ENCODE results near the gene NSDHL.
A peak's percentile ranks its signal among the peaks of the same experiment; 100 is the strongest.
"Not testable (repeated sequence)": the region's sequence is repeated elsewhere in the genome, so short reads cannot be mapped to it uniquely, and the experiment has no call there.

Gene NSDHL

GRCh38 chrX:152900937-152901445 lies 70.1 kb downstream of the NSDHL start:
- H3K36me3 ChIP-seq (ENCODE audit: insufficient read depth, low read length), result no peaks in the 10 kb centered on the region
- peaks cover under 1% of the 10 kb centered on the region for H3K4me1 ChIP-seq (ENCODE audit: insufficient read depth, low read length)
- H3K9me3 ChIP-seq (ENCODE audit: low read length), result no peaks in the 10 kb centered on the region
- H2AFZ ChIP-seq (ENCODE audit: low read depth, low read length), result no peak overlapping the region
- H3K4me3 ChIP-seq (ENCODE audit: low read length), result no peak overlapping the region
- H3K27me3 ChIP-seq (ENCODE audit: insufficient read depth, low read length), result peaks cover 34% of the 10 kb centered on the region

- no peaks in the 10 kb centered on the region for H3K36me3 ChIP-seq (ENCODE audit: insufficient read depth, low read length)
- H3K4me1 ChIP-seq (ENCODE audit: insufficient read depth, low read length), result peaks cover 10% of the 10 kb centered on the region
- no peaks in the 10 kb centered on the region for H3K9me3 ChIP-seq (ENCODE audit: low read length)
- no peak overlapping the region for H3K4me3 ChIP-seq (ENCODE audit: low read length)
- H2AFZ ChIP-seq (ENCODE audit: low read depth, low read length), result no peak overlapping the region
- peaks cover 32% of the 10 kb centered on the region for H3K27me3 ChIP-seq (ENCODE audit: insufficient read depth, low read length)
Measured at GRCh38 chrX:152901816-152902501, 71.1 kb downstream of the NSDHL start.

GRCh38 chrX:152902502-152902820 lies 71.6 kb downstream of the NSDHL start:
- Histone ChIP-seq H3K36me3 (ENCODE audit: insufficient read depth, low read length) (no peaks in the 10 kb centered on the region), H2AFZ (ENCODE audit: low read depth, low read length) (no peak overlapping the region), H3K27me3 (ENCODE audit: insufficient read depth, low read length) (peaks cover 28% of the 10 kb centered on the region), H3K9me3 (ENCODE audit: low read length) (no peaks in the 10 kb centered on the region), H3K4me3 (ENCODE audit: low read length) (no peak overlapping the region), H3K4me1 (ENCODE audit: insufficient read depth, low read length) (peaks cover 12% of the 10 kb centered on the region)

GRCh38 chrX:152903589-152903988 lies 72.7 kb downstream of the NSDHL start:
- Histone ChIP-seq H3K4me1 (ENCODE audit: insufficient read depth, low read length) (peaks cover 14% of the 10 kb centered on the region), H3K36me3 (ENCODE audit: insufficient read depth, low read length) (no peaks in the 10 kb centered on the region), H2AFZ (ENCODE audit: low read depth, low read length) (no peak overlapping the region), H3K4me3 (ENCODE audit: low read length) (no peak overlapping the region), H3K27me3 (ENCODE audit: insufficient read depth, low read length) (peaks cover 25% of the 10 kb centered on the region), H3K9me3 (ENCODE audit: low read length) (no peaks in the 10 kb centered on the region)

GRCh38 chrX:152904151-152905080 lies 73.6 kb downstream of the NSDHL start:
- no peaks in the 10 kb centered on the region for H3K36me3 ChIP-seq (ENCODE audit: insufficient read depth, low read length)
- H2AFZ ChIP-seq (ENCODE audit: low read depth, low read length), result no peak overlapping the region
- no peaks in the 10 kb centered on the region for H3K9me3 ChIP-seq (ENCODE audit: low read length)
- peaks cover 22% of the 10 kb centered on the region for H3K27me3 ChIP-seq (ENCODE audit: insufficient read depth, low read length)
- no peak overlapping the region for H3K4me3 ChIP-seq (ENCODE audit: low read length)
- peaks cover 14% of the 10 kb centered on the region for H3K4me1 ChIP-seq (ENCODE audit: insufficient read depth, low read length)

GRCh38 chrX:152905081-152905420 lies 74.2 kb downstream of the NSDHL start:
- H3K4me1 ChIP-seq (ENCODE audit: insufficient read depth, low read length), result peaks cover 14% of the 10 kb centered on the region
- no peaks in the 10 kb centered on the region for H3K36me3 ChIP-seq (ENCODE audit: insufficient read depth, low read length)
- no peak overlapping the region for H3K4me3 ChIP-seq (ENCODE audit: low read length)
- peaks cover 18% of the 10 kb centered on the region for H3K27me3 ChIP-seq (ENCODE audit: insufficient read depth, low read length)
- H3K9me3 ChIP-seq (ENCODE audit: low read length), result no peaks in the 10 kb centered on the region
- H2AFZ ChIP-seq (ENCODE audit: low read depth, low read length), result no peak overlapping the region

GRCh38 chrX:152907084-152907651 lies 76.3 kb downstream of the NSDHL start:
- Histone ChIP-seq H3K27me3 (ENCODE audit: insufficient read depth, low read length) (no peaks in the 10 kb centered on the region), H2AFZ (ENCODE audit: low read depth, low read length) (no peak overlapping the region), H3K4me3 (ENCODE audit: low read length) (peak overlapping the region; percentile 32), H3K9me3 (ENCODE audit: low read length) (no peaks in the 10 kb centered on the region), H3K36me3 (ENCODE audit: insufficient read depth, low read length) (no peaks in the 10 kb centered on the region), H3K4me1 (ENCODE audit: insufficient read depth, low read length) (peaks cover 14% of the 10 kb centered on the region)

- Histone ChIP-seq H2AFZ (ENCODE audit: low read depth, low read length) (no peak overlapping the region), H3K4me1 (ENCODE audit: insufficient read depth, low read length) (peaks cover 14% of the 10 kb centered on the region), H3K36me3 (ENCODE audit: insufficient read depth, low read length) (no peaks in the 10 kb centered on the region), H3K4me3 (ENCODE audit: low read length) (no peak overlapping the region), H3K27me3 (ENCODE audit: insufficient read depth, low read length) (no peaks in the 10 kb centered on the region), H3K9me3 (ENCODE audit: low read length) (no peaks in the 10 kb centered on the region)
Measured at GRCh38 chrX:152908486-152908885, 77.6 kb downstream of the NSDHL start.

GRCh38 chrX:152910018-152910417 lies 79.2 kb downstream of the NSDHL start:
- H2AFZ ChIP-seq (ENCODE audit: low read depth, low read length); H3K36me3 ChIP-seq (ENCODE audit: insufficient read depth, low read length); H3K27me3 ChIP-seq (ENCODE audit: insufficient read depth, low read length); H3K9me3 ChIP-seq (ENCODE audit: low read length); H3K4me3 ChIP-seq (ENCODE audit: low read length): not testable (repeated sequence)
- H3K4me1 ChIP-seq (ENCODE audit: insufficient read depth, low read length), result peaks cover 14% of the 10 kb centered on the region

- Histone ChIP-seq H3K4me1 (ENCODE audit: insufficient read depth, low read length) (peaks cover 7% of the 10 kb centered on the region), H3K9me3 (ENCODE audit: low read length) (no peaks in the 10 kb centered on the region), H3K36me3 (ENCODE audit: insufficient read depth, low read length) (no peaks in the 10 kb centered on the region), H3K27me3 (ENCODE audit: insufficient read depth, low read length) (no peaks in the 10 kb centered on the region), H3K4me3 (ENCODE audit: low read length) (no peak overlapping the region), H2AFZ (ENCODE audit: low read depth, low read length) (no peak overlapping the region)
Measured at GRCh38 chrX:152912106-152912505, 81.2 kb downstream of the NSDHL start.

- H3K4me3 ChIP-seq (ENCODE audit: low read length), result no peak overlapping the region
Measured at GRCh38 chrX:152912641-152913040, 81.8 kb downstream of the NSDHL start.

GRCh38 chrX:152913346-152913745 lies 82.5 kb downstream of the NSDHL start:
- Histone ChIP-seq H3K27me3 (ENCODE audit: insufficient read depth, low read length) (peaks cover 2% of the 10 kb centered on the region), H3K36me3 (ENCODE audit: insufficient read depth, low read length) (no peaks in the 10 kb centered on the region), H3K4me1 (ENCODE audit: insufficient read depth, low read length) (peaks cover 3% of the 10 kb centered on the region), H3K9me3 (ENCODE audit: low read length) (no peaks in the 10 kb centered on the region), H2AFZ (ENCODE audit: low read depth, low read length) (no peak overlapping the region), H3K4me3 (ENCODE audit: low read length) (no peak overlapping the region)

More at GRCh38 chrX:152912641-152913040, 81.8 kb downstream of the NSDHL start:
- peaks cover 3% of the 10 kb centered on the region for H3K4me1 ChIP-seq (ENCODE audit: insufficient read depth, low read length)
- H3K9me3 ChIP-seq (ENCODE audit: low read length), result no peaks in the 10 kb centered on the region
- H3K36me3 ChIP-seq (ENCODE audit: insufficient read depth, low read length), result no peaks in the 10 kb centered on the region
- no peaks in the 10 kb centered on the region for H3K27me3 ChIP-seq (ENCODE audit: insufficient read depth, low read length)
- no peak overlapping the region for H2AFZ ChIP-seq (ENCODE audit: low read depth, low read length)

- H3K9me3 ChIP-seq (ENCODE audit: low read length), result no peaks in the 10 kb centered on the region
- H3K36me3 ChIP-seq (ENCODE audit: insufficient read depth, low read length), result no peaks in the 10 kb centered on the region
- H3K4me3 ChIP-seq (ENCODE audit: low read length), result no peak overlapping the region
Measured at GRCh38 chrX:152913910-152914309, 83.0 kb downstream of the NSDHL start.

More at GRCh38 chrX:152913910-152914309, 83.0 kb downstream of the NSDHL start:
- Histone ChIP-seq H3K27me3 (ENCODE audit: insufficient read depth, low read length) (peaks cover 7% of the 10 kb centered on the region), H3K4me1 (ENCODE audit: insufficient read depth, low read length) (peaks cover 3% of the 10 kb centered on the region), H2AFZ (ENCODE audit: low read depth, low read length) (no peak overlapping the region)

All from neuron (in vitro differentiated cells).